Mucosa of descending colon (tissue), 3 donors: ENCODE results near the gene GPN3. TPM values are rescaled to one million over a fixed set of nuclear protein-coding genes. Genes with fewer than 3 reads are reported as not detected.

Source experiments
- ATAC-seq: fragments of 200-7000 bp; cut with Tn5 transposase; one replicate; pipeline ENCODE4 v1.9.1; 2020; ENCODE audit warnings: mild to moderate bottlenecking, moderate library complexity
- DNase-seq, 3 donors: peaks; one replicate each; pipeline ENCODE4 v3.0.0-alpha.2; 2020
- H3K36me3 ChIP-seq: fragments of 200-600 bp; one replicate; pipeline ENCODE4 v1.8.0; 2021; ENCODE audit warnings: low read depth, mild to moderate bottlenecking
- H3K4me1 ChIP-seq: fragments of 200-600 bp; one replicate; pipeline ENCODE4 v1.8.0; 2021; ENCODE audit warnings: low read depth, mild to moderate bottlenecking
- H3K4me3 ChIP-seq: fragments of 200-600 bp; one replicate; pipeline ENCODE4 v1.8.0; 2021; ENCODE audit warnings: mild to moderate bottlenecking
- H3K9me3 ChIP-seq: fragments of 200-600 bp; one replicate; pipeline ENCODE4 v1.8.0; 2021; ENCODE audit warnings: mild to moderate bottlenecking
- intact Hi-C, 2 donors: fragments of 100-400 bp; cut with DNase I in 1 of 2; cut with micrococcal nuclease in 1 of 2; formaldehyde crosslinking; loops; one replicate each; pipeline versions ENCODE4 v1.11.0 to v1.11.1; 2022; cut with DNase I, micrococcal nuclease
- total RNA-seq, 3 donors: library from RNA; stranded (reverse); fragmentation: NEBNext Ultra II Directional in 2 of 3; extraction: Animal tissue kit (Norgen Biotek cat#: 25700) in 2 of 3; gene quantifications; one replicate each; pipeline versions ENCODE4 v1.2.1 to v1.2.4, GENCODE V29; 2021 to 2023
- TF ChIP-seq, protein P1 (sequence below): fragments of 200-600 bp; IDR thresholded peaks from one replicate; pipeline ENCODE4 v1.8.0; 2022; ENCODE audit warnings: antibody characterized with exemption, mild to moderate bottlenecking
- donor health status: DM: no; HTN: no; CAD: no; lungs with moderate emphysema.
- donor health status: DM: no; HTN: no; CAD: no.
- donor health status: DM: no; HTN: yes; CAD: no.

GPN3 gene
- total RNA-seq, 3 donors from 2014 or later, result 9.0 to 15.8 (median 12.4) TPM

DNA sequence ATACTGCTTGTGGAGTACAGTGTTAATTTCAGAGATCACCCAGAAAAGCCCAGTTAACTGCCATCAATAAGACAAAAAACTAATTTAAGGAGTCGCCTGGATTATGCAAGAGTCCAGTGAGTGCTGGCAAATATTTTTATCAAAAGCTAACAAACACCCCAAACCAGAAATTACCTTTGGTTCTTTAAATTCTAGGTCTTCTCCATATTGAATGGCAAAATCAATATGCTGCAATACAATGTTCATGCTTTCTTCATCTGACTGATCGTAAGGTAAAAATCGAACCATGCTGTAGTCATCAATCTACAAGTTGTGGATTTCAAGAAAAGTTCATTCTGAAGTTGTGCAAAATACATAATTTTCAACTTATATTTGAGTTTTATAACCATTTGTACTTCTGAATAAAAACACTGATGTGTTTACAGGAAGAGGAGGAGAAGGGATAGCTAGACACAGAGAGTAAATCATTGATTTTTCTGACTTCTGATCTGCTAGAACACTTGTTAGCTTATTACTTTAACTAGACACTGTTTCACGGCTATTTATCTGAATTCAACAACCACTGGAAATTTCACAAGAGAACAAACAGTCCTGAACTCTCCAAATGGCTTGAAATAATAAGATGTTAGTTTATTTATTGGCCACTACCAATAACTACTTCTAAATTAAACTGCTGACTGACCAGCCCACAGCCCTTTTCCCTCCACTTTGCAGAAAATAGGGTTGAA is 14.3 kb downstream of the GPN3 start:
- intact Hi-C loops, result loop anchor here in 1 of 2 donors (10.0 kb wide), 1 partner anchor 431 kb away; no protein-coding TSS in a partner anchor
- H3K4me3 ChIP-seq, result no peak overlapping the region
- DNase-seq (no peak), ATAC-seq (no peak)
- H3K9me3 ChIP-seq, result no peaks in the 10 kb centered on the region
- TF ChIP-seq, protein P1, sequence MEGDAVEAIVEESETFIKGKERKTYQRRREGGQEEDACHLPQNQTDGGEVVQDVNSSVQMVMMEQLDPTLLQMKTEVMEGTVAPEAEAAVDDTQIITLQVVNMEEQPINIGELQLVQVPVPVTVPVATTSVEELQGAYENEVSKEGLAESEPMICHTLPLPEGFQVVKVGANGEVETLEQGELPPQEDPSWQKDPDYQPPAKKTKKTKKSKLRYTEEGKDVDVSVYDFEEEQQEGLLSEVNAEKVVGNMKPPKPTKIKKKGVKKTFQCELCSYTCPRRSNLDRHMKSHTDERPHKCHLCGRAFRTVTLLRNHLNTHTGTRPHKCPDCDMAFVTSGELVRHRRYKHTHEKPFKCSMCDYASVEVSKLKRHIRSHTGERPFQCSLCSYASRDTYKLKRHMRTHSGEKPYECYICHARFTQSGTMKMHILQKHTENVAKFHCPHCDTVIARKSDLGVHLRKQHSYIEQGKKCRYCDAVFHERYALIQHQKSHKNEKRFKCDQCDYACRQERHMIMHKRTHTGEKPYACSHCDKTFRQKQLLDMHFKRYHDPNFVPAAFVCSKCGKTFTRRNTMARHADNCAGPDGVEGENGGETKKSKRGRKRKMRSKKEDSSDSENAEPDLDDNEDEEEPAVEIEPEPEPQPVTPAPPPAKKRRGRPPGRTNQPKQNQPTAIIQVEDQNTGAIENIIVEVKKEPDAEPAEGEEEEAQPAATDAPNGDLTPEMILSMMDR, result no peak
- H3K4me1 ChIP-seq, result peaks cover 8% of the 10 kb centered on the region
- no peaks in the 10 kb centered on the region for H3K36me3 ChIP-seq

DNA sequence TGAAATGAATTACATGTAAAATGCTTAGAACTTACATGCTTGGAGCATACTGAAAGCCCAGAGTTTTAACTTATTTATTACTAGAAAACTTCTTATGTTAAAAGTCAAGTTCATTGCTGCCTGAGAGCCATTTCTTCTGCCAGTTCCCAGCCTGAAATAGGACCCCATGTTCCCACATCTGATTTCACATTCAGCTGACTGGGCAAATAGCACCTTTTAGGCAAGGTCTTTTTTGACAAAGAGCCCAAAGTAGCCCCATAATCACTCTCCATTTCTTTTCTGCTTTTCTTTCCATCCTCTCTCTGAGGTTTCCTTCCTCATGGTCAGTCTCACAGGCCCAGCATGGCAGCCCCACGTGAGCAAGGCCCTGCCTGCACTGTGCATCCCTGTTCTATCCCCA is 16.8 kb downstream of the GPN3 start:
- no peak overlapping the region for H3K4me3 ChIP-seq
- no peak for DNase-seq
- peaks cover 18% of the 10 kb centered on the region for H3K4me1 ChIP-seq
- H3K36me3 ChIP-seq, result no peaks in the 10 kb centered on the region
- no peak for ATAC-seq
- intact Hi-C loops, result loop anchor here in 1 of 2 donors (10.0 kb wide), 1 partner anchor 434 kb away; no protein-coding TSS in a partner anchor
- TF ChIP-seq, protein P1, result no peak
- no peaks in the 10 kb centered on the region for H3K9me3 ChIP-seq

DNA sequence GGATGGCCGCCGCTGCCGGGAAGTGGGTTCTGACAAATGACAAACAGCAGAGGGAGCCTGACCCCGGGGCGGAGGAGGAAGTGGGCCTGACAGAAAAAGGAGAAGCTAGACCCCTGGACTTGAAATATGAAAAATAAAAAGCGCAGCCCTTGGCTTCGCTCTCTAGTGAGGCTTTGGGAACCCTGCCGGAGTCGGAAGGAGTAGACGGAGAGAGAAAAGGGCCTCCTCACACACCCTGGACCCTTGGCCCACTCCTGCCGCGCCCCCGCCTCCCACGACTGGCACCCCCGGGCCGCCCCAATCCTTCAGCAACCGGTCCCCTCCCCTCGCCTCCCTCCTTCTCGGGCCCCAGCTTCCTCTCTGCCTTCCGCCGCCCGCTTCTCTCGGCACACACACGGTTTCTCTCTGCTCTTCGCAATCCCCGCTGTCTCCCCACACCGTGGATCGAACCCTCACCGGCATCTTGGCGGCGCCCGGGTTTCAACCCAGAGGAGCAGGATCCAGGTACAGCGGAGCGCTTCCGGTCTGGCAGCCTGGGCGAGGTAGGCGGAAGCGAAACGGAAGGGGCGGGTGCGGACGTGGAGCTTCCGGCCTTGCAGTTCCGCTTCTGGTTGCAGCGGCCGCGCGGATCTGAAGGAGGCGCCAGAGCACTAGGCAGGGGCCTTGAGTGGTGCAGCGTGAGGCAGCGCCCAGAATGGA is 18.1 kb downstream of the GPN3 start, which contains the start of gene ARPC3:
Gene ARPC3, minus strand, starts transcription at position 539 of the 699 bp plus-strand sequence. Its CDS starts 77 bp downstream, at position 462.
- H3K36me3 ChIP-seq, result no peaks in the 10 kb centered on the region

DNA sequence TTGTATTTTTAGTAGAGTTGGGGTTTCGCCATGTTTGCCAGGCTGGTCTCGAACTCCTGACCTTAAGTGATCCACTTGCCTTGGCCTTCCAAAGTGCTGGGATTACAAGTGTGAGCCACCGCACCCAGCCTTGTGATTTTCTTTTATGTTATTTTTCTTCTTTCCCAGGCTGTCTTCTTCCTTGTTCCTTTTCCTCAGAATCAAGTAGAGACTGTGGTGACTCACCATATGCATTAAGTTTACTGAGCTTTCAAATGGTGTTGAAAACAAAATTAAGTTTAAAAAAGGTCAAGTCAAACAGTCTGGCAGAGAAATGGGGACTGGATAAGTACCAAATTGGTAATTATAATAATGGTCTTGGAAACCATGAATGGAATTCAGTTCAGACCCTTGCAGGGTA is 23.6 kb downstream of the GPN3 start:
- no peak for DNase-seq
- H3K9me3 ChIP-seq, result no peaks in the 10 kb centered on the region
- no peak overlapping the region for H3K4me3 ChIP-seq
- H3K4me1 ChIP-seq, result peaks cover 15% of the 10 kb centered on the region
- TF ChIP-seq, protein P1, result no peak
- intact Hi-C loops, result no loop called here
- no peak for ATAC-seq
- H3K36me3 ChIP-seq, result no peaks in the 10 kb centered on the region

More for the DNA sequence above, 18.1 kb downstream of the GPN3 start, which contains the start of gene ARPC3:
- intact Hi-C loops, result loop anchor here in 1 of 2 donors (10.0 kb wide), 1 partner anchor 435 kb away; no protein-coding TSS in a partner anchor
- no peaks in the 10 kb centered on the region for H3K9me3 ChIP-seq
- ATAC-seq (peak; percentile 99), DNase-seq (peak; percentile 97 to 98 (median 98))
- H3K4me3 ChIP-seq, result peak within 1 kb of the TSS; percentile 80
- TF ChIP-seq, protein P1, result peak; percentile 83
- peaks cover 18% of the 10 kb centered on the region for H3K4me1 ChIP-seq

DNA sequence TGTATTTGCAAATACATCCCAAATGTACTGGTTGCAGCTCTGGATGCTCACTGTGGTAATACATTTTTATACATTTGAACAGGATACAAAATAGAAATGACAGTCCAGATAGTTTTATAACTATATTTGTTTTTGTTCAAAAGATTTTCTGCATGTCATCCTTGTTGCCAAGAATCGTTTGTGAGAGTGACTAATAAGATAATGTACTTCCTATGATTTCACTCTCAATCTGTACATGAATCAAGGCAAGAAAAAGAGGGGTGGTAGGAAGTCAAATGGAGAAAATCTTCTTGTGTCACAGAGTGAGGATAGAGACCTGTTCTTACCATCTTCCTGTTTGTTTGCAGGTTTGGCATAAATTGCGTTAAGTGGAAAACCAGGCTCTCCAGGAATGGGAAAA is 31.8 kb downstream of the GPN3 start:
- intact Hi-C loops, result loop anchor here in 1 of 2 donors (10.0 kb wide), 1 partner anchor 341 kb away; no protein-coding TSS in a partner anchor
- Histone ChIP-seq H3K9me3 (no peaks in the 10 kb centered on the region), H3K36me3 (peaks cover 9% of the 10 kb centered on the region), H3K4me3 (no peak overlapping the region), H3K4me1 (no peaks in the 10 kb centered on the region)
- no peak for ATAC-seq
- DNase-seq, result no peak
- TF ChIP-seq, protein P1, result no peak
